Measurements from ENCODE around the gene TCP1.

DNA sequence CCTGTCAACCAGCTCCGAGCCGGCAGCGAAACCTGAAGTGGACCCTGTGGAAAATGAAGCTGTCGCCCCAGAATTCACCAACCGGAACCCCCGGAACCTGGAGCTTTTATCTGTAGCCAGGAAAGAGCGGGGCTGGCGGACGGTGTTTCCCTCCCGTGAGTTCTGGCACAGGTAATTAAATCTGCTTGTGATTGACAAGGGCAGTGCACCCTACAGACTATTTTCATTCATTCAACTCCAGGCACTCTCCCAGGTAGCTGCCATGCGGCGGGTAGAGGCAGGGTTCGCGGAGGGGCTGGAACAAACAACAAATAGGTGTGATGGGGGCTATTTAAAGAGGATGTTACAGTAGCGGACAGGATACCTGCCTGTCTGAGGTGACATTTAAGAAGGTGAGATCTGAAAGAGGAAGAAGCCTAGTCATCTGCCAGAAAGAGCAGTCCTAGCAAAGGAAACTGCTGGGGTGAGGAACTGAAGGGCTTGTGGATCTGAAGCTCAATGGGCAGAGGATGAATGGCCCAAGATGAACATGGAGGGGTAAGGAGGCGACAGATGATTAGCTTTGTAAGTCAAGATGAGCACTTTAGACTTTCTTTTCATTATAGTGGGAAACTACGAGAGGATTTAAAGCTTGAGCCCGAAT lies 1.7 kb upstream of the TCP1 start:
- TF ChIP-seq, protein P1, sequence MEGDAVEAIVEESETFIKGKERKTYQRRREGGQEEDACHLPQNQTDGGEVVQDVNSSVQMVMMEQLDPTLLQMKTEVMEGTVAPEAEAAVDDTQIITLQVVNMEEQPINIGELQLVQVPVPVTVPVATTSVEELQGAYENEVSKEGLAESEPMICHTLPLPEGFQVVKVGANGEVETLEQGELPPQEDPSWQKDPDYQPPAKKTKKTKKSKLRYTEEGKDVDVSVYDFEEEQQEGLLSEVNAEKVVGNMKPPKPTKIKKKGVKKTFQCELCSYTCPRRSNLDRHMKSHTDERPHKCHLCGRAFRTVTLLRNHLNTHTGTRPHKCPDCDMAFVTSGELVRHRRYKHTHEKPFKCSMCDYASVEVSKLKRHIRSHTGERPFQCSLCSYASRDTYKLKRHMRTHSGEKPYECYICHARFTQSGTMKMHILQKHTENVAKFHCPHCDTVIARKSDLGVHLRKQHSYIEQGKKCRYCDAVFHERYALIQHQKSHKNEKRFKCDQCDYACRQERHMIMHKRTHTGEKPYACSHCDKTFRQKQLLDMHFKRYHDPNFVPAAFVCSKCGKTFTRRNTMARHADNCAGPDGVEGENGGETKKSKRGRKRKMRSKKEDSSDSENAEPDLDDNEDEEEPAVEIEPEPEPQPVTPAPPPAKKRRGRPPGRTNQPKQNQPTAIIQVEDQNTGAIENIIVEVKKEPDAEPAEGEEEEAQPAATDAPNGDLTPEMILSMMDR (IDR thresholded peaks at IDR 0.05): no peak
- no peak for TF ChIP-seq POLR2AphosphoS5 (IDR thresholded peaks at IDR 0.05; ENCODE audit: low read depth, low read length)
- TF ChIP-seq, protein P2, sequence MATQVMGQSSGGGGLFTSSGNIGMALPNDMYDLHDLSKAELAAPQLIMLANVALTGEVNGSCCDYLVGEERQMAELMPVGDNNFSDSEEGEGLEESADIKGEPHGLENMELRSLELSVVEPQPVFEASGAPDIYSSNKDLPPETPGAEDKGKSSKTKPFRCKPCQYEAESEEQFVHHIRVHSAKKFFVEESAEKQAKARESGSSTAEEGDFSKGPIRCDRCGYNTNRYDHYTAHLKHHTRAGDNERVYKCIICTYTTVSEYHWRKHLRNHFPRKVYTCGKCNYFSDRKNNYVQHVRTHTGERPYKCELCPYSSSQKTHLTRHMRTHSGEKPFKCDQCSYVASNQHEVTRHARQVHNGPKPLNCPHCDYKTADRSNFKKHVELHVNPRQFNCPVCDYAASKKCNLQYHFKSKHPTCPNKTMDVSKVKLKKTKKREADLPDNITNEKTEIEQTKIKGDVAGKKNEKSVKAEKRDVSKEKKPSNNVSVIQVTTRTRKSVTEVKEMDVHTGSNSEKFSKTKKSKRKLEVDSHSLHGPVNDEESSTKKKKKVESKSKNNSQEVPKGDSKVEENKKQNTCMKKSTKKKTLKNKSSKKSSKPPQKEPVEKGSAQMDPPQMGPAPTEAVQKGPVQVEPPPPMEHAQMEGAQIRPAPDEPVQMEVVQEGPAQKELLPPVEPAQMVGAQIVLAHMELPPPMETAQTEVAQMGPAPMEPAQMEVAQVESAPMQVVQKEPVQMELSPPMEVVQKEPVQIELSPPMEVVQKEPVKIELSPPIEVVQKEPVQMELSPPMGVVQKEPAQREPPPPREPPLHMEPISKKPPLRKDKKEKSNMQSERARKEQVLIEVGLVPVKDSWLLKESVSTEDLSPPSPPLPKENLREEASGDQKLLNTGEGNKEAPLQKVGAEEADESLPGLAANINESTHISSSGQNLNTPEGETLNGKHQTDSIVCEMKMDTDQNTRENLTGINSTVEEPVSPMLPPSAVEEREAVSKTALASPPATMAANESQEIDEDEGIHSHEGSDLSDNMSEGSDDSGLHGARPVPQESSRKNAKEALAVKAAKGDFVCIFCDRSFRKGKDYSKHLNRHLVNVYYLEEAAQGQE (IDR thresholded peaks at IDR 0.05; ENCODE audit: insufficient read depth in 1 of 2, low read depth in 2 of 2, low read length in 1 of 2): no peak
- TF ChIP-seq SIN3A (IDR thresholded peaks at IDR 0.05; ENCODE audit: borderline replicate concordance, insufficient read depth, low read depth, low read length): no peak
